ENCODE results near the gene GOLGA6C.
"Not testable (repeated sequence)": the region's sequence is repeated elsewhere in the genome, so short reads cannot be mapped to it uniquely, and the experiment has no call there.

Gene GOLGA6C

GRCh38 chr15:75227112-75227511 is 31.0 kb upstream of the GOLGA6C start:
- H3K27ac ChIP-seq (ENCODE audit: insufficient read depth, low read depth, low read length, poor library complexity, severe bottlenecking); H3K4me1 ChIP-seq (ENCODE audit: control insufficient read depth, insufficient read depth, low read length); H3K27me3 ChIP-seq (ENCODE audit: control insufficient read depth, insufficient read depth, low read length, poor library complexity, severe bottlenecking); H3K36me3 ChIP-seq (ENCODE audit: control insufficient read depth, insufficient read depth, low read length); H3K9me3 ChIP-seq (ENCODE audit: control insufficient read depth, low read length); H3K4me3 ChIP-seq (ENCODE audit: insufficient read depth, low read depth, low read length): not testable (repeated sequence)
- WGBS, 2 experiments, result 93 to 95% methylated on average over 7 of the region's 7 CpGs

- 92 to 96% methylated on average over 12 of the region's 13 CpGs for WGBS, 2 experiments
- H3K4me3 ChIP-seq (ENCODE audit: insufficient read depth, low read depth, low read length), result no peak overlapping the region
- H3K9me3 ChIP-seq (ENCODE audit: control insufficient read depth, low read length), result no peaks in the 10 kb centered on the region
- no peaks in the 10 kb centered on the region for H3K36me3 ChIP-seq (ENCODE audit: control insufficient read depth, insufficient read depth, low read length)
- no peaks in the 10 kb centered on the region for H3K27me3 ChIP-seq (ENCODE audit: control insufficient read depth, insufficient read depth, low read length, poor library complexity, severe bottlenecking)
- no peak overlapping the region for H3K27ac ChIP-seq (ENCODE audit: insufficient read depth, low read depth, low read length, poor library complexity, severe bottlenecking)
- no peaks in the 10 kb centered on the region for H3K4me1 ChIP-seq (ENCODE audit: control insufficient read depth, insufficient read depth, low read length)
Observed at GRCh38 chr15:75227663-75228280, 30.4 kb upstream of the GOLGA6C start.

- H3K36me3 ChIP-seq (ENCODE audit: control insufficient read depth, insufficient read depth, low read length), result no peaks in the 10 kb centered on the region
- no peaks in the 10 kb centered on the region for H3K9me3 ChIP-seq (ENCODE audit: control insufficient read depth, low read length)
- H3K27ac ChIP-seq (ENCODE audit: insufficient read depth, low read depth, low read length, poor library complexity, severe bottlenecking), result no peak overlapping the region
- WGBS, 2 experiments, result 93 to 94% methylated on average over 9 of the region's 9 CpGs
- H3K4me3 ChIP-seq (ENCODE audit: insufficient read depth, low read depth, low read length), result no peak overlapping the region
- H3K27me3 ChIP-seq (ENCODE audit: control insufficient read depth, insufficient read depth, low read length, poor library complexity, severe bottlenecking), result no peaks in the 10 kb centered on the region
- no peaks in the 10 kb centered on the region for H3K4me1 ChIP-seq (ENCODE audit: control insufficient read depth, insufficient read depth, low read length)
Observed at GRCh38 chr15:75228787-75229186, 29.3 kb upstream of the GOLGA6C start.

- Histone ChIP-seq H3K4me1 (ENCODE audit: control insufficient read depth, insufficient read depth, low read length) (no peaks in the 10 kb centered on the region), H3K36me3 (ENCODE audit: control insufficient read depth, insufficient read depth, low read length) (no peaks in the 10 kb centered on the region), H3K4me3 (ENCODE audit: insufficient read depth, low read depth, low read length) (no peak overlapping the region), H3K27me3 (ENCODE audit: control insufficient read depth, insufficient read depth, low read length, poor library complexity, severe bottlenecking) (no peaks in the 10 kb centered on the region), H3K9me3 (ENCODE audit: control insufficient read depth, low read length) (no peaks in the 10 kb centered on the region), H3K27ac (ENCODE audit: insufficient read depth, low read depth, low read length, poor library complexity, severe bottlenecking) (no peak overlapping the region)
- 93 to 94% methylated on average over 21 of the region's 21 CpGs for WGBS, 2 experiments
Observed at GRCh38 chr15:75229191-75230015, 28.7 kb upstream of the GOLGA6C start.

- H3K4me3 ChIP-seq (ENCODE audit: insufficient read depth, low read depth, low read length), result no peak overlapping the region
- H3K9me3 ChIP-seq (ENCODE audit: control insufficient read depth, low read length), result no peaks in the 10 kb centered on the region
- WGBS, 2 experiments, result 89 to 92% methylated on average over 2 of the region's 2 CpGs
- no peaks in the 10 kb centered on the region for H3K4me1 ChIP-seq (ENCODE audit: control insufficient read depth, insufficient read depth, low read length)
- H3K27ac ChIP-seq (ENCODE audit: insufficient read depth, low read depth, low read length, poor library complexity, severe bottlenecking), result no peak overlapping the region
- no peaks in the 10 kb centered on the region for H3K36me3 ChIP-seq (ENCODE audit: control insufficient read depth, insufficient read depth, low read length)
- no peaks in the 10 kb centered on the region for H3K27me3 ChIP-seq (ENCODE audit: control insufficient read depth, insufficient read depth, low read length, poor library complexity, severe bottlenecking)
Observed at GRCh38 chr15:75230016-75230343, 28.2 kb upstream of the GOLGA6C start.

- H3K4me1 ChIP-seq (ENCODE audit: control insufficient read depth, insufficient read depth, low read length), result no peaks in the 10 kb centered on the region
- H3K36me3 ChIP-seq (ENCODE audit: control insufficient read depth, insufficient read depth, low read length), result no peaks in the 10 kb centered on the region
- H3K4me3 ChIP-seq (ENCODE audit: insufficient read depth, low read depth, low read length), result no peak overlapping the region
- WGBS, 2 experiments, result 80% methylated on average over 16 of the region's 16 CpGs
- no peaks in the 10 kb centered on the region for H3K27me3 ChIP-seq (ENCODE audit: control insufficient read depth, insufficient read depth, low read length, poor library complexity, severe bottlenecking)
- H3K27ac ChIP-seq (ENCODE audit: insufficient read depth, low read depth, low read length, poor library complexity, severe bottlenecking), result no peak overlapping the region
- no peaks in the 10 kb centered on the region for H3K9me3 ChIP-seq (ENCODE audit: control insufficient read depth, low read length)
Observed at GRCh38 chr15:75230551-75231371, 27.4 kb upstream of the GOLGA6C start.

GRCh38 chr15:75231836-75232235 is 26.3 kb upstream of the GOLGA6C start:
- Histone ChIP-seq H3K36me3 (ENCODE audit: control insufficient read depth, insufficient read depth, low read length) (no peaks in the 10 kb centered on the region), H3K9me3 (ENCODE audit: control insufficient read depth, low read length) (no peaks in the 10 kb centered on the region), H3K4me1 (ENCODE audit: control insufficient read depth, insufficient read depth, low read length) (no peaks in the 10 kb centered on the region), H3K27me3 (ENCODE audit: control insufficient read depth, insufficient read depth, low read length, poor library complexity, severe bottlenecking) (no peaks in the 10 kb centered on the region), H3K27ac (ENCODE audit: insufficient read depth, low read depth, low read length, poor library complexity, severe bottlenecking) (no peak overlapping the region), H3K4me3 (ENCODE audit: insufficient read depth, low read depth, low read length) (no peak overlapping the region)
- 90 to 96% methylated on average over 4 of the region's 4 CpGs for WGBS, 2 experiments

- no peaks in the 10 kb centered on the region for H3K9me3 ChIP-seq (ENCODE audit: control insufficient read depth, low read length)
- H3K27me3 ChIP-seq (ENCODE audit: control insufficient read depth, insufficient read depth, low read length, poor library complexity, severe bottlenecking), result no peaks in the 10 kb centered on the region
- no peak overlapping the region for H3K27ac ChIP-seq (ENCODE audit: insufficient read depth, low read depth, low read length, poor library complexity, severe bottlenecking)
- H3K4me1 ChIP-seq (ENCODE audit: control insufficient read depth, insufficient read depth, low read length), result peaks cover under 1% of the 10 kb centered on the region
- 94 to 96% methylated on average over 12 of the region's 12 CpGs for WGBS, 2 experiments
- no peaks in the 10 kb centered on the region for H3K36me3 ChIP-seq (ENCODE audit: control insufficient read depth, insufficient read depth, low read length)
- no peak overlapping the region for H3K4me3 ChIP-seq (ENCODE audit: insufficient read depth, low read depth, low read length)
Observed at GRCh38 chr15:75232252-75232813, 25.8 kb upstream of the GOLGA6C start.

- 94 to 95% methylated on average over 17 of the region's 17 CpGs for WGBS, 2 experiments
- Histone ChIP-seq H3K27me3 (ENCODE audit: control insufficient read depth, insufficient read depth, low read length, poor library complexity, severe bottlenecking) (no peaks in the 10 kb centered on the region), H3K4me1 (ENCODE audit: control insufficient read depth, insufficient read depth, low read length) (peaks cover 5% of the 10 kb centered on the region), H3K36me3 (ENCODE audit: control insufficient read depth, insufficient read depth, low read length) (no peaks in the 10 kb centered on the region), H3K9me3 (ENCODE audit: control insufficient read depth, low read length) (no peaks in the 10 kb centered on the region), H3K4me3 (ENCODE audit: insufficient read depth, low read depth, low read length) (no peak overlapping the region), H3K27ac (ENCODE audit: insufficient read depth, low read depth, low read length, poor library complexity, severe bottlenecking) (no peak overlapping the region)
Observed at GRCh38 chr15:75232826-75233503, 25.2 kb upstream of the GOLGA6C start.

Data from ectodermal cell (in vitro differentiated cells).